HEK293T (cell line): ENCODE measurements around the gene ULK1.

Source experiments
- CTCF ChIA-PET: fragments of 350-600 bp; formaldehyde crosslinking; extraction: SDS; loops from one replicate; lab custom pipeline; 2021; ENCODE audit warnings: antibody characterized with exemption, inconsistent platforms; lab: Yijun Ruan, JAX
- POLR2A ChIA-PET: fragments of 350-600 bp; formaldehyde crosslinking; extraction: SDS; loops from one replicate; lab custom pipeline; 2020; ENCODE audit warnings: antibody characterized with exemption, inconsistent platforms; lab: Yijun Ruan, JAX
- DNase-seq: peaks from one replicate; pipeline ENCODE4 v3.0.0; 2012; ENCODE audit warnings: mixed read lengths; ENCODE audit errors: extremely low spot score
- ARNT ChIP-seq: fragments of 450-650 bp; IDR thresholded peaks from 2 replicates; pipeline ENCODE4 v1.6.1; 2017; ENCODE audit warnings: mild to moderate bottlenecking
- BHLHE40 ChIP-seq: fragments of 450-650 bp; IDR thresholded peaks from 2 replicates; pipeline ENCODE4 v1.6.1; 2016; ENCODE audit warnings: mild to moderate bottlenecking, moderate library complexity, borderline replicate concordance
- CTBP1 ChIP-seq: fragments of 450-650 bp; IDR thresholded peaks from 2 replicates; pipeline ENCODE4 v1.6.1; 2016; ENCODE audit warnings: borderline replicate concordance
- ELF4 ChIP-seq: fragments of 450-650 bp; IDR thresholded peaks from 2 replicates; pipeline ENCODE4 v1.6.1; 2017; ENCODE audit warnings: antibody characterized with exemption
- FOXA1 ChIP-seq: fragments of 450-650 bp; IDR thresholded peaks from 2 replicates; pipeline ENCODE4 v1.6.1; 2016; ENCODE audit warnings: mild to moderate bottlenecking
- FOXK2 ChIP-seq: fragments of 450-650 bp; IDR thresholded peaks from 2 replicates; pipeline ENCODE4 v1.6.1; 2016; ENCODE audit warnings: mild to moderate bottlenecking
- FOXM1 ChIP-seq: fragments of 450-650 bp; IDR thresholded peaks from 2 replicates; pipeline ENCODE4 v1.6.1; 2017; ENCODE audit warnings: mild to moderate bottlenecking, borderline replicate concordance
- HDGF ChIP-seq: fragments of 450-650 bp; IDR thresholded peaks from 2 replicates; pipeline ENCODE4 v1.6.1; 2017; ENCODE audit warnings: antibody characterized with exemption, borderline replicate concordance
- L3MBTL2 ChIP-seq: fragments of 450-650 bp; conservative IDR thresholded peaks from 2 replicates; pipeline ENCODE4 v1.6.1; 2016; ENCODE audit warnings: mild to moderate bottlenecking
- LEF1 ChIP-seq: fragments of 450-650 bp; IDR thresholded peaks from 2 replicates; pipeline ENCODE4 v1.6.1; 2017; ENCODE audit warnings: mild to moderate bottlenecking, borderline replicate concordance
- NFRKB ChIP-seq: fragments of 450-650 bp; IDR thresholded peaks from 2 replicates; pipeline ENCODE4 v1.6.1; 2016; ENCODE audit warnings: mild to moderate bottlenecking, moderate library complexity
- PKNOX1 ChIP-seq: fragments of 450-650 bp; IDR thresholded peaks from 2 replicates; pipeline ENCODE4 v1.6.1; 2016
- SP1 ChIP-seq: fragments of 450-650 bp; IDR thresholded peaks from 2 replicates; pipeline ENCODE4 v1.6.1; 2017
- SUZ12 ChIP-seq: fragments of 450-650 bp; IDR thresholded peaks from 2 replicates; pipeline ENCODE4 v1.6.1; 2016; ENCODE audit warnings: mild to moderate bottlenecking
- TARDBP ChIP-seq: fragments of 450-650 bp; IDR thresholded peaks from 2 replicates; pipeline ENCODE4 v1.6.1; 2016
- ZNF384 ChIP-seq: fragments of 450-650 bp; IDR thresholded peaks from 2 replicates; pipeline ENCODE4 v1.6.1; 2016

The ULK1 gene

GRCh38 chr12:131927110-131928079 lies 33.0 kb downstream of the ULK1 start:
- ChIA-PET POLR2A (interaction anchor here (0.5 kb wide), 1 partner anchor 24 kb away, joined by 3 read pairs; no protein-coding TSS in a partner anchor), CTCF (no interaction called here)
- TF ChIP-seq TARDBP (no peak), LEF1 (no peak), FOXK2 (no peak), SP1 (no peak), SUZ12 (no peak), L3MBTL2 (no peak), CTBP1 (no peak), HDGF (no peak), ZNF384 (no peak), FOXM1 (no peak), ELF4 (no peak), ARNT (no peak), BHLHE40 (no peak), FOXA1 (no peak), PKNOX1 (no peak)
- no peak for DNase-seq

- DNase-seq, result no peak
- CTCF ChIA-PET, result no interaction called here
- TF ChIP-seq ARNT, result no peak
- peak; percentile 85 for TF ChIP-seq ZNF384
- POLR2A ChIA-PET, result interaction anchor here (0.5 to 0.6 kb wide), 2 partner anchors 21 to 23 kb away, joined by 3 read pairs; partner anchors contain the start of gene EP400
These were observed 33.8 kb downstream of the ULK1 start for GRCh38 chr12:131928080-131928710.

GRCh38 chr12:131928711-131929580 lies 34.5 kb downstream of the ULK1 start, which contains the start of gene PUS1:
Gene PUS1, plus strand, starts transcription at chr12:131929276. Its CDS starts 447 bp downstream, at chr12:131929723.
- POLR2A ChIA-PET, result interaction anchor here (0.6 to 1.5 kb wide), 4 partner anchors 16 to 94 kb away, joined by 3 to 9 read pairs (median 3); partner anchors contain the start of gene EP400
- peak; percentile 96 for DNase-seq
- CTCF ChIA-PET, result no interaction called here
- no peak for TF ChIP-seq BHLHE40
- TF ChIP-seq ELF4, result peak; percentile 89
- peak; percentile 92 for TF ChIP-seq L3MBTL2

- CTCF ChIA-PET, result no interaction called here
- DNase-seq, result no peak
- POLR2A ChIA-PET, result interaction anchor here (0.8 to 1.5 kb wide), 4 partner anchors 15 to 95 kb away, joined by 3 to 9 read pairs (median 3); partner anchors contain the start of gene EP400
These were observed 35.4 kb downstream of the ULK1 start for GRCh38 chr12:131929581-131930456.

GRCh38 chr12:131930510-131930909 lies 36.1 kb downstream of the ULK1 start:
- no peak for TF ChIP-seq ZNF384
- TF ChIP-seq PKNOX1, result no peak
- no peak for TF ChIP-seq SUZ12
- TF ChIP-seq FOXK2, result no peak
- TF ChIP-seq CTBP1, result no peak
- TF ChIP-seq ARNT, result no peak
- TF ChIP-seq SP1, result no peak
- TF ChIP-seq NFRKB, result no peak
- TF ChIP-seq TARDBP, result no peak
- no peak for TF ChIP-seq BHLHE40
- no peak for TF ChIP-seq ELF4
- TF ChIP-seq FOXM1, result no peak
- TF ChIP-seq L3MBTL2, result no peak
- no peak for TF ChIP-seq HDGF
- no peak for DNase-seq
- CTCF ChIA-PET, result no interaction called here
- POLR2A ChIA-PET, result interaction anchor here (0.8 to 1.5 kb wide), 3 partner anchors 15 to 70 kb away, joined by 3 to 9 read pairs (median 3); partner anchors contain the start of gene EP400

More at GRCh38 chr12:131929581-131930456, 35.4 kb downstream of the ULK1 start:
- TF ChIP-seq PKNOX1 (no peak), FOXA1 (no peak), HDGF (no peak), TARDBP (no peak), ELF4 (no peak)
